H1 (cell line): Measurements from ENCODE around the gene DUXB. TPM values are rescaled to one million over a fixed set of nuclear protein-coding genes. Genes with fewer than 3 reads are reported as not detected.

Experiments used
- CTCF ChIA-PET: fragments of 300-600 bp; sonication (Branson Sonifier 250); formaldehyde crosslinking; loops from one replicate; lab custom pipeline; 2021; ENCODE audit not compliant: partially characterized antibody; lab: Charles Lee
- POLR2A ChIA-PET: fragments of 300-600 bp; sonication (Branson Sonifier 250); formaldehyde crosslinking; loops from one replicate; lab custom pipeline; 2021; ENCODE audit warnings: inconsistent platforms; ENCODE audit not compliant: partially characterized antibody; lab: Charles Lee
- DNase-seq, 2 experiments: peaks; one replicate each; pipeline versions ENCODE4 v3.0.0 to v3.0.0-alpha.2; 2010 to 2022; ENCODE audit warnings: low spot score in 2 of 2, low read depth in 1 of 2, mixed read lengths in 1 of 2
- FAIRE-seq: peaks from 2 replicates; lab custom pipeline; 2011; peaks lifted over from hg19 to GRCh38; lab: Jason Lieb, UNC
- H2AFZ ChIP-seq: 2 replicates; pipeline ENCODE4 v1.8.1; 2012; ENCODE audit warnings: low read length, inconsistent platforms
- H2AK5ac ChIP-seq: 2 replicates; pipeline ENCODE4 v1.6.1; 2013; ENCODE audit warnings: low read depth, low read length
- H2BK120ac ChIP-seq: replicated peaks from 2 replicates; pipeline ENCODE3; 2013; ENCODE audit warnings: low read depth, low read length, inconsistent platforms
- H2BK12ac ChIP-seq: 2 replicates; pipeline ENCODE4 v1.6.1; 2013; ENCODE audit warnings: low read depth, low read length
- H2BK15ac ChIP-seq: 2 replicates; pipeline ENCODE4 v1.6.1; 2013; ENCODE audit warnings: low read length
- H2BK20ac ChIP-seq: 2 replicates; pipeline ENCODE4 v1.6.1; 2013; ENCODE audit warnings: low read length
- H2BK5ac ChIP-seq: 2 replicates; pipeline ENCODE4 v1.6.1; 2013; ENCODE audit warnings: low read depth, low read length
- H3K14ac ChIP-seq: 2 replicates; pipeline ENCODE4 v1.6.1; 2013; ENCODE audit warnings: inconsistent platforms; ENCODE audit not compliant: insufficient read length
- H3K18ac ChIP-seq: 2 replicates; pipeline ENCODE4 v1.6.1; 2013; ENCODE audit warnings: low read length; ENCODE audit errors: extremely low read depth
- H3K23ac ChIP-seq: 2 replicates; pipeline ENCODE4 v1.6.1; 2013; ENCODE audit warnings: inconsistent platforms; ENCODE audit not compliant: insufficient read length
- H3K23me2 ChIP-seq: 2 replicates; pipeline ENCODE4 v1.6.1; 2013; ENCODE audit warnings: low read depth, low read length
- H3K27ac ChIP-seq: 2 replicates; pipeline ENCODE4 v1.6.1; 2011; ENCODE audit warnings: low read depth, low read length, inconsistent platforms
- H3K27me3 ChIP-seq, 4 experiments: replicated peaks in 1 of 4; 1 replicate in 1 of 4; 2 replicates in 3 of 4; pipeline versions ENCODE4 v1.6.1 to v1.8.1; 2011 to 2013; ENCODE audit warnings: low read length in 3 of 4, mild to moderate bottlenecking in 3 of 4, inconsistent platforms in 2 of 4, mixed read lengths in 2 of 4, moderate library complexity in 1 of 4; ENCODE audit not compliant: control insufficient read depth in 3 of 4, insufficient read depth in 3 of 4; ENCODE audit errors: extremely low read depth in 1 of 4
- H3K36me3 ChIP-seq, 4 experiments: 2 replicates each; pipeline versions ENCODE4 v1.6.1 to v1.8.1; 2011 to 2013; ENCODE audit warnings: mild to moderate bottlenecking in 4 of 4, low read length in 3 of 4, moderate library complexity in 2 of 4, control low read depth in 1 of 4, inconsistent platforms in 1 of 4; ENCODE audit not compliant: insufficient read depth in 4 of 4, control insufficient read depth in 2 of 4
- H3K4ac ChIP-seq: replicated peaks from 2 replicates; pipeline ENCODE3; 2013; ENCODE audit warnings: low read length, low read depth, mixed read lengths, inconsistent platforms; ENCODE audit not compliant: insufficient read length
- H3K4me1 ChIP-seq, 4 experiments: replicated peaks in 1 of 4; 1 replicate in 1 of 4; 2 replicates in 3 of 4; pipeline versions ENCODE4 v1.6.1 to v1.8.1; 2011 to 2013; ENCODE audit warnings: low read length in 3 of 4, inconsistent platforms in 2 of 4, mixed read lengths in 1 of 4; ENCODE audit not compliant: insufficient read depth in 4 of 4, control insufficient read depth in 3 of 4
- H3K4me2 ChIP-seq, 2 experiments: 2 replicates each; pipeline versions ENCODE4 v1.6.1 to v1.8.1; 2011 to 2013; ENCODE audit warnings: low read depth in 2 of 2, low read length in 2 of 2, control low read depth in 1 of 2, inconsistent platforms in 1 of 2, mild to moderate bottlenecking in 1 of 2; ENCODE audit not compliant: insufficient read depth in 1 of 2
- H3K4me3 ChIP-seq, 4 experiments: fragments of 200-600, 300-600 bp in 1 of 4; sonication (generic), shearing (Covaris generic), sonication (Bioruptor Twin) in 1 of 4; 2 replicates each; pipeline versions ENCODE4 v1.5.1 to v1.8.1; 2011 to 2016; ENCODE audit warnings: low read length in 4 of 4, low read depth in 3 of 4, control low read depth in 2 of 4, inconsistent platforms in 2 of 4, mild to moderate bottlenecking in 2 of 4, mixed read lengths in 1 of 4, moderate library complexity in 1 of 4; ENCODE audit not compliant: insufficient read depth in 2 of 4; ENCODE audit errors: extremely low read depth in 1 of 4
- H3K56ac ChIP-seq: replicated peaks from 2 replicates; pipeline ENCODE3; 2013; ENCODE audit warnings: low read depth, mild to moderate bottlenecking, mixed read lengths, low read length, inconsistent platforms; ENCODE audit not compliant: insufficient read length
- H3K79me1 ChIP-seq: 2 replicates; pipeline ENCODE4 v1.6.1; 2013; ENCODE audit warnings: low read depth, low read length, control low read depth
- H3K79me2 ChIP-seq, 2 experiments: 2 replicates each; pipeline versions ENCODE4 v1.6.1 to v1.8.1; 2012 to 2013; ENCODE audit warnings: low read length in 2 of 2, mild to moderate bottlenecking in 2 of 2, inconsistent platforms in 1 of 2; ENCODE audit not compliant: insufficient read depth in 2 of 2, control insufficient read depth in 1 of 2
- H3K9ac ChIP-seq, 4 experiments: replicated peaks in 1 of 4; 1 replicate in 1 of 4; 2 replicates in 3 of 4; pipeline versions ENCODE4 v1.6.1 to v1.8.1; 2011 to 2013; ENCODE audit warnings: low read depth in 3 of 4, low read length in 3 of 4, control low read depth in 2 of 4, mild to moderate bottlenecking in 2 of 4, moderate library complexity in 2 of 4, inconsistent platforms in 1 of 4; ENCODE audit errors: extremely low read depth in 1 of 4
- H3K9me3 ChIP-seq, 2 experiments: 2 replicates each; pipeline versions ENCODE4 v1.6.1 to v1.8.1; 2012 to 2013; ENCODE audit warnings: mild to moderate bottlenecking in 2 of 2, moderate library complexity in 2 of 2, control low read depth in 1 of 2, inconsistent platforms in 1 of 2, low read depth in 1 of 2, low read length in 1 of 2, mixed read lengths in 1 of 2; ENCODE audit not compliant: insufficient read depth in 2 of 2
- H4K20me1 ChIP-seq, 2 experiments: replicated peaks in 1 of 2; 2 replicates each; pipeline versions ENCODE3 to v1.8.1; 2011 to 2013; ENCODE audit warnings: inconsistent platforms in 2 of 2, low read length in 2 of 2, mild to moderate bottlenecking in 1 of 2; ENCODE audit not compliant: insufficient read depth in 2 of 2, control insufficient read depth in 1 of 2
- H4K5ac ChIP-seq: 2 replicates; pipeline ENCODE4 v1.6.1; 2013; ENCODE audit warnings: low read length, low read depth, mixed read lengths, inconsistent platforms; ENCODE audit not compliant: insufficient read length
- H4K8ac ChIP-seq: 2 replicates; pipeline ENCODE4 v1.8.0; 2013; ENCODE audit warnings: mild to moderate bottlenecking, moderate library complexity, low read length, inconsistent platforms; ENCODE audit not compliant: insufficient read depth; ENCODE audit errors: extremely low read depth
- H4K91ac ChIP-seq: replicated peaks from 2 replicates; pipeline ENCODE3; 2013; ENCODE audit warnings: low read length, mixed read lengths, inconsistent platforms; ENCODE audit not compliant: insufficient read length
- CHD2 ChIP-seq: IDR thresholded peaks from 2 replicates; pipeline ENCODE4 v1.6.1; 2012; ENCODE audit warnings: low read length, improper control_type of control experiment
- EP300 ChIP-seq, 2 experiments: IDR thresholded peaks; 1 replicate in 1 of 2; 2 replicates in 1 of 2; pipeline ENCODE4 v1.6.1; 2011 to 2012; ENCODE audit warnings: low read depth in 2 of 2, low read length in 2 of 2, mild to moderate bottlenecking in 2 of 2, borderline replicate concordance in 1 of 2, inconsistent platforms in 1 of 2, moderate library complexity in 1 of 2
- FOSL1 ChIP-seq: IDR thresholded peaks from 2 replicates; pipeline ENCODE4 v1.6.1; 2011; ENCODE audit warnings: mild to moderate bottlenecking, low read depth, low read length, moderate library complexity; ENCODE audit not compliant: insufficient read depth
- HDAC6 ChIP-seq: IDR thresholded peaks from one replicate; pipeline ENCODE4 v1.7.1; 2012; ENCODE audit warnings: low read depth, mild to moderate bottlenecking, inconsistent platforms, low read length, moderate library complexity
- JUN ChIP-seq: IDR thresholded peaks from 2 replicates; pipeline ENCODE4 v1.6.1; 2011; ENCODE audit warnings: low read depth, mild to moderate bottlenecking, improper control_type of control experiment, low read length
- KDM4A ChIP-seq: IDR thresholded peaks from one replicate; pipeline ENCODE4 v1.7.1; 2012; ENCODE audit warnings: low read depth, mild to moderate bottlenecking, moderate library complexity, low read length, inconsistent platforms; ENCODE audit not compliant: severe bottlenecking
- POLR2AphosphoS5 ChIP-seq: IDR thresholded peaks from 2 replicates; pipeline ENCODE4 v1.6.1; 2011; ENCODE audit warnings: low read depth, low read length
- RAD21 ChIP-seq, 2 experiments: IDR thresholded peaks in 1 of 2; conservative IDR thresholded peaks in 1 of 2; 2 replicates each; pipeline ENCODE4 v1.6.1; 2011; ENCODE audit warnings: low read depth in 2 of 2, low read length in 2 of 2, improper control_type of control experiment in 1 of 2, inconsistent platforms in 1 of 2, mild to moderate bottlenecking in 1 of 2, moderate library complexity in 1 of 2
- RXRA ChIP-seq: IDR thresholded peaks from 2 replicates; pipeline ENCODE4 v1.6.1; 2011; ENCODE audit warnings: low read depth, mild to moderate bottlenecking, low read length, moderate library complexity; ENCODE audit not compliant: insufficient read depth
- SP2 ChIP-seq: IDR thresholded peaks from 2 replicates; pipeline ENCODE4 v1.6.1; 2012; ENCODE audit warnings: mild to moderate bottlenecking, low read length, inconsistent platforms
- TEAD4 ChIP-seq: IDR thresholded peaks from 2 replicates; pipeline ENCODE4 v1.6.1; 2012; ENCODE audit warnings: low read depth, low read length, inconsistent platforms, mixed read lengths
- WGBS, 2 experiments: shearing (Covaris generic) in 1 of 2; methylation state at CpG; one replicate each; pipeline versions ENCODE4 v1.1.6 to v1.1.7; 2013 to 2015; ENCODE audit warnings: low lambda C conversion rate in 2 of 2, mixed read lengths in 2 of 2, inconsistent platforms in 1 of 2, low coverage in 1 of 2, missing lambda C conversion rate in 1 of 2; ENCODE audit not compliant: insufficient replicate concordance in 2 of 2, insufficient coverage in 1 of 2, insufficient read length in 1 of 2; ENCODE audit errors: extremely low coverage in 1 of 2, missing lambda C conversion rate in 1 of 2; 5-methylcytosine and 5-hydroxymethylcytosine counted together
- polyA plus RNA-seq, 7 experiments: library from polyadenylated mRNA; depleted of rRNA in 3 of 7; stranded (reverse) in 5 of 7; unstranded in 2 of 7; fragments of >200 nt in 5 of 7; fragments of 200-250 nt in 2 of 7; gene quantifications; 1 replicate in 5 of 7; 2 replicates in 1 of 7; 4 replicates in 1 of 7; pipeline versions ENCODE4 v1.2.1 to v1.2.3, GENCODE V29; 2011 to 2013; ENCODE audit warnings: missing spikeins in 2 of 7, mixed read lengths in 2 of 7
- total RNA-seq: library from RNA; stranded (reverse); fragmentation: NEBNext Ultra II Directional; extraction: Animal tissue kit (Norgen Biotek cat#: 25700); gene quantifications from 2 replicates; pipeline ENCODE4 v1.2.1, GENCODE V29; 2021
- TF ChIP-seq, protein P1 (sequence below): IDR thresholded peaks from 2 replicates; pipeline ENCODE4 v1.6.1; 2012; ENCODE audit warnings: inconsistent platforms
- TF ChIP-seq, protein P2 (sequence below): IDR thresholded peaks from 2 replicates; pipeline ENCODE4 v1.6.1; 2012; ENCODE audit warnings: low read length, inconsistent platforms

Gene DUXB
- total and polyA plus RNA-seq, 2 of the 8 experiments (the other 6 are each of a cell fraction or from before 2014, with no cell fraction given) = not detected

DNA sequence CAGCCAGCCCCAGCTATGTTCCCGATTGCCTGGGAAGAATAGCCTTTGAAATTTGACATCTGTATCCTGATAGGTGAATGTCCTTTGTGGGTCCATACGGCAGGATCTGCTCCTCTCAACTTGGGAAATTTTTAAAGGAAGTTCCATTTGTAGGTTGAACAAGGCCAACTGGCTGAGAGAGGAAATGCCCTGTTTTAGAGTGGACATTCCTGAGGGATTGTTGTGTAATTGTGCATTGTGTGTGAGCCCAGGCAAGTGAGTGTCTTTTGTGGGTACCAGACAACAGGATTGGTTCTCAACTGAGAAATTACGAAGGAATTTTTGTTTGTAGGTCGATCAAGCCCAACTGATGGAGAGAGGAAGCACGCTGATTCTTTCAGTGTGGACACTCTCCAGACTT, 21.9 kb downstream of the DUXB start:
- CTCF ChIA-PET = no interaction called here
- no peak overlapping the region for H3K4ac ChIP-seq
- no peak overlapping the region for H2BK120ac ChIP-seq
- POLR2A ChIA-PET = no interaction called here
- no peak overlapping the region for H2BK12ac ChIP-seq
- no peak overlapping the region for H4K8ac ChIP-seq
- H3K14ac ChIP-seq = no peak overlapping the region
- H3K4me2 ChIP-seq = no peak overlapping the region
- no peak overlapping the region for H3K9ac ChIP-seq
- peak overlapping the region; percentile 81 for H2AFZ ChIP-seq
- H2BK20ac ChIP-seq = no peak overlapping the region
- no peak overlapping the region for H3K23ac ChIP-seq
- H3K9me3 ChIP-seq = peaks cover 18 to 20% of the 10 kb centered on the region in 2 experiments
- DNase-seq (no peak), FAIRE-seq (no peak)
- no peak overlapping the region for H3K4me3 ChIP-seq
- H4K20me1 ChIP-seq = no peaks in the 10 kb centered on the region
- H2BK5ac ChIP-seq = no peak overlapping the region
- no peaks in the 10 kb centered on the region for H3K36me3 ChIP-seq
- no peak overlapping the region for H2BK15ac ChIP-seq
- H3K4me1 ChIP-seq = no peaks in the 10 kb centered on the region
- H3K27ac ChIP-seq = no peak overlapping the region
- H3K27me3 ChIP-seq = no peaks in the 10 kb centered on the region
- peaks cover 2% of the 10 kb centered on the region; the same call in 1 of the 2 replicates for H3K23me2 ChIP-seq
- H3K56ac ChIP-seq = no peak overlapping the region
- H4K5ac ChIP-seq = no peak overlapping the region
- no peaks in the 10 kb centered on the region for H3K79me2 ChIP-seq
- 95% methylated on average over 5 of the region's 5 CpGs; no CpG with 5 or more reads in 1 of the 2 experiments for WGBS, 2 experiments
- H3K18ac ChIP-seq = no peak overlapping the region
- no peak overlapping the region for H2AK5ac ChIP-seq
- H3K79me1 ChIP-seq = no peaks in the 10 kb centered on the region
- H4K91ac ChIP-seq = no peak overlapping the region
- TF ChIP-seq TEAD4 (no peak), EP300 (IDR thresholded peaks at IDR 0.05; ENCODE audit: borderline replicate concordance in 1 of 2, low read depth in 2 of 2, low read length in 2 of 2) (no peak), CHD2 (no peak), HDAC6 (no peak), RAD21 (IDR thresholded peaks at IDR 0.05 in 1 of 2, conservative IDR thresholded peaks at IDR 0.05 in 1 of 2; ENCODE audit: low read depth in 2 of 2, low read length in 2 of 2) (no peak), KDM4A (no peak), POLR2AphosphoS5 (no peak), FOSL1 (no peak), SP2 (no peak), JUN (no peak), RXRA (no peak)
- TF ChIP-seq, protein P1, sequence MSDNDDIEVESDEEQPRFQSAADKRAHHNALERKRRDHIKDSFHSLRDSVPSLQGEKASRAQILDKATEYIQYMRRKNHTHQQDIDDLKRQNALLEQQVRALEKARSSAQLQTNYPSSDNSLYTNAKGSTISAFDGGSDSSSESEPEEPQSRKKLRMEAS = no peak
- TF ChIP-seq, protein P2, sequence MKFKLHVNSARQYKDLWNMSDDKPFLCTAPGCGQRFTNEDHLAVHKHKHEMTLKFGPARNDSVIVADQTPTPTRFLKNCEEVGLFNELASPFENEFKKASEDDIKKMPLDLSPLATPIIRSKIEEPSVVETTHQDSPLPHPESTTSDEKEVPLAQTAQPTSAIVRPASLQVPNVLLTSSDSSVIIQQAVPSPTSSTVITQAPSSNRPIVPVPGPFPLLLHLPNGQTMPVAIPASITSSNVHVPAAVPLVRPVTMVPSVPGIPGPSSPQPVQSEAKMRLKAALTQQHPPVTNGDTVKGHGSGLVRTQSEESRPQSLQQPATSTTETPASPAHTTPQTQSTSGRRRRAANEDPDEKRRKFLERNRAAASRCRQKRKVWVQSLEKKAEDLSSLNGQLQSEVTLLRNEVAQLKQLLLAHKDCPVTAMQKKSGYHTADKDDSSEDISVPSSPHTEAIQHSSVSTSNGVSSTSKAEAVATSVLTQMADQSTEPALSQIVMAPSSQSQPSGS = no peak
